Gastroesophageal sphincter (tissue), 3 donors: ENCODE measurements around the gene BOD1L2.

Experiments used
- CTCF ChIP-seq, 4 experiments: fragments of 200-600 bp in 2 of 4; fragments of 450-650 bp in 2 of 4; sonication (generic) in 1 of 4; IDR thresholded peaks; one replicate each; pipeline ENCODE4 v1.5.1; 2017 to 2019; ENCODE audit warnings: antibody characterized with exemption in 4 of 4, mild to moderate bottlenecking in 2 of 4, moderate library complexity in 2 of 4
- EP300 ChIP-seq: sonication (generic); formaldehyde crosslinking; IDR thresholded peaks from one replicate; pipeline ENCODE4 v1.6.1; 2017; ENCODE audit warnings: antibody characterized with exemption, mild to moderate bottlenecking

GRCh38 chr18:57137847-57138246 lies 9.0 kb upstream of the BOD1L2 start:
- TF ChIP-seq CTCF (IDR thresholded peaks at IDR 0.05) (no peak), EP300 (no peak)
